ENCODE measurements around the gene CDK16. TPM values are rescaled to one million over a fixed set of nuclear protein-coding genes. Genes with fewer than 3 reads are reported as not detected.

CDK16 gene
- 106 and 110 TPM in 2 replicates for total RNA-seq (2014; rRNA removed; shearing (Covaris generic))

DNA sequence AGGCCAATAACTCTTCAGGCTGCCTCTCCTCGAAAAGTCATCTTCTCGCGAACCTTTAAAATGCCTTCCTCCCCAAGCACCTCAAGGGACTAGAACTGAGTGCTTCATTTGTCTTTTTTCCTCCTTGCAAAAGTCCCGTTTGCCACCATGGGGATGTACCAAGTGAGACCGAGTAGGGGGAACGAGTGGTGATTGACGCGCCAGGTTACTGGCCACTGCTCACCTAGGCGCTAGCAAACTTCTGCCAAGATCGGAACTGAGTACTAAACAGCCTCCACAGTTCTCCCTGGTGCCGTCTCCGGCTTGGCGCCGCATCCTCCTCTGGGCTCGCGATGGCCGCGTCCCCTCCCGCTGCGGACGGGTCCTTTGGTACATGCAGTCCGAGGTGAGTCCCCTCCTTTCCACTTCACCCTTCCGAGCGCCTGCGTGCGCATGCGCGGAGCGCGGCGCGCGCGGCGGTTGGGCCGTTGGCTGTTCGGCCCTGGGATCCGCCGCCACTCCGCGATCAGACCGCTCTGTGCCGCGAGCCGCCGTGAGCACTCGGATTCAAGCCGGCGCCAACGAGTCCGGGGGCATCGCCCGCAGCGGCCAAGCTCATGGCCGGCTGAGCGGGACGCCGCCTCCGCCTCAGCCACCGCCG lies at the start of gene CDK16:
CDK16 (plus strand) TSS at position 402 of the 640 bp plus-strand sequence. CDS start 4,877 bp downstream, outside the sequence.
- DNase-seq (ENCODE audit: low spot score), result peak; percentile 58

DNA sequence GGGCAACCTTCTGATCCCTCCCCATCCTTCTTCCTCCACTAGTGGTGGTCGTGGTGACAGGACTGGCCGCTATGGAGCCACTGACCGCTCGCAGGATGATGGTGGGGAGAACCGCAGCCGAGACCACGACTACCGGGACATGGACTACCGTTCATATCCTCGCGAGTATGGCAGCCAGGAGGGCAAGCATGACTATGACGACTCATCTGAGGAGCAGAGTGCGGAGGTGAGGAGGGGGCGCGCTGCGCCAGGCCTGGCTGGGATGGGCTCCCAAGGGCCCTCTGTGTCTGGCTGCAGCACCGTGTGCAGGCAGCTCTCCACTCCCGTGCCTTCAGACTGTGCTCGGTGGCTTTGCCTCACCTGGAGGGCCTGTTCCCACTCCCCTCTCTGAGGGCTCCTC lies 49.2 kb upstream of the CDK16 start:
- no peak for DNase-seq (ENCODE audit: low spot score)

DNA sequence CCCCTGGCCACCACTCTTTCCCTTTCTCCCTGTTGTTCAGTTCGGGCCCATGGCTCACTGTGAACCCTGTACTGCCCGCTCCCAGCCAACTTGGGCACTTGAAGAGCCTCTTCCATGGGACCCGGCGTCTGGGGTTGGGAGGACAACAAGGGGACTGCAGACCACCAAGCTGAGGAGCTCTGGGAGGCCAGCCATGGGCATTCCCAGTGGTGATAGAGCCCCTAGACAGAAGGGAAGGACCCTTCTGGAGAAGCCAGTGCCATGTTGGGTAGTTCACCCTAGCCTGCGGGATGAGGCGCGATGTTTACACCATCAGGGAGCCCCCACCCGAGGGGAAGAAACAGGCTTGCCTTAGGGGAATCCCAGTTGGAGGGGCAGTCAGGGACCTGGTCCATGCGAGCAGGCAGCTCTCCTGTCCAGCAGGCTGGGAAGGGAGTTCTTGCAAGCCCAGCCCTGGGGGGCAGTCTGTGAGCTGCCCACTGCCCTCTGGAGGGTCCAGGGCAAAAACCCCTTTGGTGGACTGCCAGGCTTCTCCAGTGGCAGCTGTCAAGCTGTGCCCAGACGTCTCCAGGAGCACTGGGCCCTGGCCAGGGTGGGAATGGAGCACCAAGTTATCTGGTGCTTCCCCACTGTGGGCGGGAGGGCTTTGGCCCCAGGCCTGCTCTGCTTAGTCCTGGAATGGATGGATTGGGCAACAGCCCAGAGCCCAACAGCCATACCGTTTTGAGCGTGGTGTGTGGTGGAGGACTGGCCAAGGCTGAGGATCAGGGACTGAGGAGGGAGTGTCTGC lies 48.6 kb upstream of the CDK16 start:
- no peak for DNase-seq (ENCODE audit: low spot score)

DNA sequence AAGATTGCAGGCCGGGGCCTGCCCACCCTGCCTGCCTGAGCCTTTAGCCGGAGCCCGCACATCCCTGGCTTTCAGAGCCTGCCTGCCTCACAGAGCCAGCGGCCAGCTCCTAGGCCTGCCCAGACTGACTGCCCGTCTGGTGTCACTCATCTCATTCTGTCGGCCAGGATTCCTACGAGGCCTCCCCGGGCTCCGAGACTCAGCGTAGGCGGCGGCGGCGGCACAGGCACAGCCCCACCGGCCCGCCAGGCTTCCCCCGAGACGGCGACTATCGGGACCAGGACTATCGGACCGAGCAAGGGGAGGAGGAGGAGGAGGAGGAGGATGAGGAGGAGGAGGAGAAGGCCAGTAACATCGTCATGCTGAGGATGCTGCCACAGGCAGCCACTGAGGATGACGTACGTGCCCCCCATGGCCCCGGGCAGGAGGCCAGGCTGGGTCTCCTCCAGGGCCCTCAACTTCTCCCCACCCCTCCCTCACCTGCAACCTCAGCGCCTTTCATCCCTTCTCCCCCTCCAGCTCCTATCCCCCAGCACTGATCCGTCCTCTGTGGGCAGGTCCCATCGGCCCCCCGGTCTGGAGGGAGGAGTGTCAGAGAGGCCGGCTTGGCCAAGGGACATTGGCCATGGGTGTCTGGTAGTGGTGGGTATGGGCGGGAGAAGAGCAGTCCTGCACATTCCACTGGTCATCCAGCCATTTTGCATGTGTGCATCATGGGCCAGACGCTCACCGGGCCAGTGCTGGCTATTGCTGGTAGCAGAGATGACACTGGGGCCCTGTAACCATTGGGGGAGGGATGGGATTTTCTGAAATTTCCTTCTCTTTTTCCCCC lies 47.4 kb upstream of the CDK16 start:
- DNase-seq (ENCODE audit: low spot score), result no peak

DNA sequence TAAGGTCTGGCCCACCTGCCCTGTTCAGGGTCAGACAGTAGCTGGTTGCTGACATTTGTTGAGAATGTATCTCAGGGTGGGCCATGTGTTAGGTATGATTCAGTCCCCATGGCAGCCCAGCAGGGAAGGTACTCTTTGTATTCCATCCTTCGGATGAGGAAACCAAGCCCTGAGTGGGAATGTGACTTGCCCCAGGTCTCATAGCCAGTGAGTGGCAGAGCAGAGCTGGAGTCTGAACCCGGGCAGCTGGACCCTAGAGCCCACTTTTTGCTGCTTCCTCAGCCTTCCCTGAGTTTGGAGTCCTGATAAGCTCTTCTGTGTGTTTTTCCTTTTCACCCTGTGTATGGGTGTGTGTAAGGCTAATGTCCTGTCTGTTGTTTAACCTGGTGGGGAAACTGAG lies 46.5 kb upstream of the CDK16 start:
- no peak for DNase-seq (ENCODE audit: low spot score)

DNA sequence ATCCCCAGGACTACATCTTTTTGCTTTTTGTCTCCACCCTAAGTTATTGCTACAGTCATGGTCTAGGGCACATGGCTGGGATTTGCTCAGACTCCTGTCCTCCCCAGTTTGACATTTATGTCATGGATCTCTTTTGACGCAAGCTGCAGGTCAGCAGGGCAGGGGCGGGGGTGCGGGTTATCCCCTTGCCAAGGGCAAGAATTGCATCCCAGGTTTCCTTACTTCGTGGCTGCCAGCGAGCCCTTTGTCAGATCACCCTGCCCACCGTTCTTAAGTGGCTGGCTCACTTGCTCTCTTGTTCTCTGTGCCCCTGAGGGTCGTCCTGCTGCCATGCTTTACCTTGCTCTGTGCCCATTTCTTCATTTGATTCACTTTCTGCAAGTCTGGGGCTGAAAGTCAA lies 45.9 kb upstream of the CDK16 start:
- no peak for DNase-seq (ENCODE audit: low spot score)

DNA sequence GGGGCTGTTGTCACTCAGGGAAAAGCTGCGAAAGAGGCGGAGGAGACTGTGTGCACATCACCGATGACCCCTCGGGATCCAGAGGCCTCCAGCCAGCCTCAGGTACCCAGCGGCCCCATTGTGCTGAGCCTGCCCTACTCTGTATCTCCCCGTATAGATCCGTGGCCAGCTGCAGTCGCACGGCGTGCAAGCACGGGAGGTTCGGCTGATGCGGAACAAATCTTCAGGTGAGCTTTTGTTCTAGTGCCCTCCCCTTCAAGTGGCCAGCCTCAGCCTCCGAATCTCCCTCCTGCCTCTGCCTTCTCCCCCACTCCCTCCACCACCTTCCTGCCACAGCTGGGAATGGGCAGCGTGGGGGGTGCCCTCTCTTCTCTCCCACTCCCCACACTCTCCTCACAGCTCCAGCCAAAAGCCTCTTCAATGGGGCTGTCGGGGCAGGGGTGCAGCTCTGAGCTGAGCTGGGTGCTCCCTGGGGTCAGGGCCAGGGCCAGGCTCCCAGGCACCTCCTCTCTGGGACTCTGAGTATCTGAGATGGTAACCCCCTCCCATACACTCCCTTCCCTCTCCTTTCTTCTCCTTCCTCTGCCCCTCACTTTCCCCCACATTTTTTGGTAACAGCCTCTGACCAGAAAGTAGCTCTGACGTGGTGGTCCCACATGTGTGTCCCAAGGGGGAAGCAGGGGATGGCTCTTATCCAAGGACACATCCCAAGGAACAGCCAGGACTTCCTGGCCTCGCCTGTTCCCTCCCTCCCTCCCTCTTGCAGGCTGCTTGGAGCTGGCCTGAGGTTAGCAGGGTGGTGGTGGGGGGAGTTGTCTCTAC lies 45.3 kb upstream of the CDK16 start:
- DNase-seq (ENCODE audit: low spot score), result no peak

DNA sequence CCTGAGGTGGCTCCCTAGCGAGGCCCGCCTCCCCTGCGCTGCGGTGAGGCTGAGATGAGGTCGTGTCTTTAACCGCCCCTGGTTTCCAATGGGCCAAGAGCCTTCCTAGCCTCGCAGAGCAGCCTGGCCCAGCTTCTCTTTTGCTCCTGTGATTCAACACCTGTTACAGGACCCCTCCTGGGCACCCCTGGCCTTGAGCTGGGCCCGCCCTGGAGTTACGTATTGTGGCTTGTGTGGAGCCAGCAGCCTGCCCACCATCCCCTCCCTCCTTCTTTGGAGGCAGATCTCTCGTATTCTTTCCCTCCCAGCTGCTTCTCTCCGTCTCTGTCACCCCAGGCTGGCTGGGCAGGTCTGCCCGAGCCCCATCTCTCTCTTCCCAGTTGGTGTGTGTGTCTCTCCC lies 44.1 kb upstream of the CDK16 start:
- DNase-seq (ENCODE audit: low spot score), result no peak

DNA sequence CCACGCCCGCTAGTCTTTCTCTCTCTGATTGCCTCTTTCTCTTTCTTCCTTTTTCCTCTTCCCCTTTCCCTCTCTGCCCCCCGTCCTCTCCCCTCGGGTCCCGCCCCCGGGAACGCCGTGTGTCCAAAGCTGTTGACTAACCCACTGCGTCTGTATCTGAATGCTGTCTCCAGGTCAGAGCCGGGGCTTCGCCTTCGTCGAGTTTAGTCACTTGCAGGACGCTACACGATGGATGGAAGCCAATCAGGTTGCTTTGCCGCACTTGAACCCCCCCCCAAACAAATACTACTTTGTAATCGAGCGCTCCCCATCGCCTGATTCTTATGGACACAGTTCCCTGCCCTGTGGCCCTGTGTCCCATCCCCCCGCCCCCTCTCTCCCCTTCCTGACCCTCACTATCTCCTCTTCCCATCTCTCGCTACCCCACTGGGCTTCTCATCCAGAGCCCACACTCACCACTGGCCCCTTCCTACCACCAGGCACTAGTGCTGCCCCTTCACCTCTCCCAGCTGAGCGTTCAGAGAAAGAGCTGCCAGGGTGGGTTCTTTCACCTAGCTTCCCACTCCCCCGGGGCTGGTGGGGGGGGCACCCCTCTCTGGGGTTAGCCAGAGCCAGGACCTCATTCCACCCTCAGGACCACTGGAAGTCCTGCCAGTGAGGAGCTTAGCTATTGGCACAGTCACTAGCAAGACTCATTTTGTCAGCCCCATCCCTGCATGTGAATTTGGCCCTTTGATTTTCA lies 43.5 kb upstream of the CDK16 start:
- DNase-seq (ENCODE audit: low spot score), result no peak

DNA sequence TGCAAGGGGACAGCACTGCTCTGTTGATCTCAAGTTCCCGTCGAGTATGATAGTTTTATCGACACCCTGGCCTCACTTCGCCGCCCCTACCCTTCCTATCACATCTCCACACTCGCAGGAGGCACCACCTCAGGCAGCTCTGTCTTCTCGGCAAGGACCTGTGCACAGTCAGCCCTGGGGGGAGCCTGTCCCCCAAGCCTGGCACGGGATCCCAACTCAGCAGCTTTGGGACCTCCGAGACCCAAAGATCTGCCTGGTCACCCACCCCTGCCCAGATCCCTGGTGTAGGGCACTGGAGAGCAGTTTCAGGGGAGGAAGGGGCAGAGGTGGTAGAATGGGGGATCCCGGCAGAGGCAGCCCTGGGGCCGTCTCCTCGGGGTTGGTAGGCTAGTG lies 42.9 kb upstream of the CDK16 start:
- no peak for DNase-seq (ENCODE audit: low spot score)

DNA sequence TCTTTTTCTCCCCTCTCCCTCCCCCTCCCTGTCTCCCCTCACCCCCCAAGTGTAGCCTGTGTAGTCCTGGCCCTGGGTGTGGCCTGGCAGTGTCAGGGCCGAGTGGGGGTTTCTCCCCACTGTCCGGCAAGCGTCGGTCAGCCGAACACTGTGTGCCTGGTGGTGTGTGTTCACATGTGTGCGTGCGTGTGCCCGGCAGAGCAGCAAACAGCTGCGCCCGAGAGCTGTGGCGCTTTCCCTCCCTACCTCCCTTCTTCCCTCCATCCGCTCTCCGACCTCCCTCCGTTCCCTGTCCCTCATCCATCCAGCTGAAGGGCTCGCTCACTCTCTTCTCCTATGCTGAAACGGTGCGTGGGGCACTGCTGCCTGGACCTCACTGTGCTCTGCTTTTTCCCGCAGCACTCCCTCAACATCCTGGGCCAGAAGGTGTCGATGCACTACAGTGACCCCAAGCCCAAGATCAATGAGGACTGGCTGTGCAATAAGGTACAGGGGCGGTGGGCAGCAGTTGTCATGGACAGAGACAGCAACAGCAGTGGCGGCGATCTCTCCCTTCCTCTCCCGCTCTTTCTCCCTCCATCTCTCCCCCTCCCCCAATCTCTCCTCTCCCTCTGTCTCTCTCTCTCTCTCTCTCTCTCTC lies 42.3 kb upstream of the CDK16 start:
- DNase-seq (ENCODE audit: low spot score), result no peak

DNA sequence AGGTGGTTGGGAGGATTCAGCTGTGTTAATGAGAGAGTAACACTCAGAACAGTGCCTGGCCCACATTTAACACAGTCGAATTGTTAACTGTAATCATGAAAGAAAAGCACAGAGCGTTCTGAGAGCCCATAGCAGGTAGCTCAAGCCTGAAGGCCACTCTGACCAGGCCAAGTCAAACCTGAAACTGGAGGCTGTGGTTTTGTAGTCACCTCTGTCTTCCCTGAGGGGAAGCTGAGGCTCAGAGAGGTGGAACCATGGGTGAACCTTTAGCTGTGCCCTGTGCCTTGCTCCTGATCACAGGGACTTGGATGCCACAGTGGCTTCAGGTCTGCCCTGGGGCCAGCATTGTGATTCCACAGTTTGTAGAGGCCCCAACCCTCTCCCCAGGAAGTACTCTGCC lies 41.4 kb upstream of the CDK16 start:
- DNase-seq (ENCODE audit: low spot score), result no peak

DNA sequence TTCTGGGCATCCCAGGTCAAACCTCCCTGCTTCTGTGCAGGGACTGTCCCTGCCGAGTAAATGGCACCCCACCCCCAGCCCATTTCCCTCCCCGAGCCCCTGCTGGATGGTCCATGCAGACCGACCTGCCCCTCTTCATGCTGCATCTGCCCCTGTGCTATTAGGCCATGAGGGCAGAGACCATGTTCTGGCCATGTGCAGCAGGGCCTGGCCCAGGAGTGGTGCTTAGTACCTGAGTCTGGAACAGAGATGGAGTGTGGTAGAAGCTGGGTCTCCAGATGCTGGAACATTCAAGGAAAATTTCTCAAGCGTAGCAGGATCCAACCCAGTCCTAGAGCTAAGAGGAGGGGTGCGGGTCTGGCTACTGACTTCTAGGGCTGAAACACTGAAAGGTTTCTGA lies 40.1 kb upstream of the CDK16 start:
- no peak for DNase-seq (ENCODE audit: low spot score)

DNA sequence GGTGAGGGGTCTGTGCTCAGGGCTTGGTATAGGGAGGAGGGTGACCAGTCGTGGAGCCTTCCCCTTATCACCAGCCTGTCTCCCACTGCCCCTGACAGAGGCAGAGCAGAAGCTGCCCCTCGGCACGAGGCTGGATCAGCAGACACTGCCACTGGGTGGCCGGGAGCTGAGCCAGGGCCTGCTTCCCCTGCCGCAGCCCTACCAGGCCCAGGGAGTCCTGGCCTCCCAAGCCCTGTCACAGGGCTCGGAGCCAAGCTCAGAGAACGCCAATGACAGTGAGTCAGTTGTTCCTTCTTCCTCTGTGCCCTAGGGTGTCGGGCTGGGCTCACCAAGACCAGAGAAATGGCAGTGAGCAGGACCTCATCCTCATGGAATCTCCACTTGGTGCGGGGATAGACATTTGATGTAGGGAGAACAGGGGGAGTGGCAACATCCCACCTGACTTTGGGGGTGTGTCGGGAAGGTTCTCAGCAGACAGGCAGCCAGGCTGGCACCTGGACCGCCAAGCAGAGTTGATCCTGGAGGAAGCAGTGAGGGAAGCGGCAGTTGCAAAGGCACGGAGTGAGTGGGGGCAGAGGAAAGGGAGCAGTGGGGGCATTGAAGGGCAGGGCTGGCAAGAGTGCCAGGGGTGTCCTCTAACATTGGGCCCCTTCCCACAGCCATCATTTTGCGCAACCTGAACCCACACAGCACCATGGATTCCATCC lies 39.1 kb upstream of the CDK16 start:
- DNase-seq (ENCODE audit: low spot score), result peak; percentile 13

DNA sequence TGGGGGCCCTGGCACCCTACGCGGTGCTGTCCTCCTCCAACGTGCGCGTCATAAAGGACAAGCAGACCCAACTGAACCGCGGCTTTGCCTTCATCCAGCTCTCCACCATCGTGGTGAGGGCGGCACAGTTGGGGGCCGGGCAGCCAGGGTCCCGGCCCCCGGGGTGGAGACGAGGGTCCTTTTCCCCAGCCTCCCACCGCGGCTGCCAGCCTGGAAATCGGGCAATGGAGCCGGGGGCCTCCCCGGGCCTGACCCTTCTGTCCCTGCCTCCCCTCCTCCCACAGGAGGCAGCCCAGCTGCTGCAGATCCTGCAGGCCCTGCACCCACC lies 38.6 kb upstream of the CDK16 start:
- no peak for DNase-seq (ENCODE audit: low spot score)

DNA sequence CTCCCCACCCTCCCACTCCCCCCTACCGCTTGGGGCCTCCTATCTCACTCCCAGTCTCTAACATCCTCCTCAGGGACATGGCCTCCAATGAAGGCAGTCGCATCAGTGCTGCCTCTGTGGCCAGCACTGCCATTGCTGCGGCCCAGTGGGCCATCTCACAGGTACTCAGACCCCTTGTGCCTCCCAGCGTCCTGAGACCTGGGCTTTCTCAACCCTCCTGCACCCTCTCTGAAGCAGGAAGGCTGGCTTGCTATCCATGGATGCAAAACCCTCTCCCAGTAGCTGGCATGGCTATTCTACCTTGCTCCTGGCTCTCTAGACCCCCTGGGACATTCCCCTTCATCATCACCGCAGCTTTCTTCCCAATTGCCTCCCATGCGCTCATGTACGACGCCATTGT lies 38.1 kb upstream of the CDK16 start:
- DNase-seq (ENCODE audit: low spot score), result no peak

DNA sequence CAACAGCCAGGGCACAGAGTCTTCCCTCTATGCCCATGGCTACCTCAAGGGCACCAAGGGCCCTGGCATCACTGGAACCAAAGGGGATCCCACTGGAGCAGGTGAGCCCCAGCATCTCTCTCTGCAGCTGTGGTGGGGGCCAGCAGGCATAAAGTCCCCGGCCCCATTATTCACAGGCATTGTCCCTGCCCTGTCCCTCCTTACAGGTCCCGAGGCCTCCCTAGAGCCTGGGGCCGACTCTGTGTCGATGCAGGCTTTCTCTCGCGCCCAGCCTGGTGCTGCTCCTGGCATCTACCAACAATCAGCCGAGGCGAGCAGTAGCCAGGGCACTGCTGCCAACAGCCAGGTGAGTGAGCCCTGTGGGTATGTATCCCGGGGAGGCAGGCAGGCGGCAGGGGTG lies 37.2 kb upstream of the CDK16 start:
- no peak for DNase-seq (ENCODE audit: low spot score)

DNA sequence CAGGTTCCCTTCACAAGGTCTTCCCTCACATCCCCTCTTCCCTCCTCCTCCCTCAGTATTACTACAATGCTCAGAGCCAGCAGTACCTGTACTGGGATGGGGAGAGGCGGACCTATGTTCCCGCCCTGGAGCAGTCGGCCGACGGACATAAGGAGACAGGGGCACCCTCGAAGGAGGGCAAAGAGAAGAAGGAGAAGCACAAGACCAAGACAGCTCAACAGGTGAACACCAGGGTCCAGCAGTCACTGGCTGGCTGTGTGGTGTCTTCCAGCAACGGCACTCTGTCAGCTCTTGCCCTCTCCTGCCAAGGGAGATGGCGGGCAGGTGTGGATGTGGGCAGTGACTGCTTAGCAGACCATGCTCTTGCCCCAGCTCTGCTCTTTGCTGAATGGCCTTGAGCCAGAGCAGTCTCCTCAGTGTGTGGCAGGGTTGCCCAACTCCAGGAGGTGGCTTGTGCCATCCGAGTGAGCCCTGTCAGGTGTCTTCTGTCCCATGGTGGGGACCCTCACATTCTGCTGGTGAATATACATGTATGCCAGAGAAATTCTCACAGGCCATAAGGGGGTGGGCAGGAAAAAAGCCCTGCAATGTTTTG lies 36.3 kb upstream of the CDK16 start:
- no peak for DNase-seq (ENCODE audit: low spot score)

DNA sequence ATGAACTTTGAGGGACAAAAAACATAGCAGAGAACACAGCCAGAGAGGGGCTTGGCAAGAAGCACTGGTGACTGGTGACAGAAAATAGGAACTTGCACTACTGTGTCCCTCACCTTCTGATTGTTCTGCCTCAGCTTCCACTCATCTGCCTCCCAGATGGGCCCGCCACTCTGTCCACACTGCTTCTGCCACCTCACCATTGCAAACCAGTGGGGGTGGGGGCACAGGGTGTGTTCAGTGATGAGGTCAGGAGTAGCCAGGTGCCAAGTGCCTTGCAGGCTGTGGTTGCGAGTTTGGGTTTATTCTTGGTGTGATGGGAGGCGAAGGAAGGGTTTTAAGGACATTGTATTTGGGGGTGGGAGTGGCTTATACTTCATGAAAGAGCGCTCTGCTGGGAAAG lies 34.0 kb upstream of the CDK16 start:
- no peak for DNase-seq (ENCODE audit: low spot score)

DNA sequence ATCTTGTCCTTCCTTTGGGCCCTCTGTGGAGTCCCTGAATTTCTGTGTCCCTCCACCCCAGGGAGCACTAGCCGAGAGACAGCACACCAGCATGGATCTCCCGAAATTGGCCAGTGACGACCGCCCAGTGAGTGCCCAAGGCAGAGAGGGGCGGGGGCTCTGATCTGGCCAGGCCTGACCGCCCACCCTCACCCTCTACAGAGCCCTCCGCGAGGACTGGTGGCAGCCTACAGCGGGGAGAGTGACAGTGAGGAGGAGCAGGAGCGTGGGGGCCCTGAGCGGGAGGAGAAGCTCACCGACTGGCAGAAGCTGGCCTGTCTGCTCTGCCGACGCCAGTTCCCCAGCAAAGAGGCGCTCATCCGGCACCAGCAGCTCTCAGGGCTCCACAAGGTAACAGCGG lies 33.2 kb upstream of the CDK16 start:
- DNase-seq (ENCODE audit: low spot score), result no peak

Data from A172 (cell line).